A673 (cell line): ENCODE data around the gene PALD1. TPM values are rescaled to one million over a fixed set of nuclear protein-coding genes. Genes with fewer than 3 reads are reported as not detected.

Source experiments
- BruUV-seq: library from RNA; stranded (reverse); fragments of 400-500 nt; replicated peaks from 2 replicates; lab custom pipeline; 2021; lab: Mats Ljungman, UMichigan
- CTCF ChIA-PET: fragments of 300-600 bp; sonication (Branson Sonifier 250); formaldehyde crosslinking; loops from one replicate; lab custom pipeline; 2022; ENCODE audit warnings: antibody characterized with exemption; lab: Charles Lee
- POLR2A ChIA-PET: fragments of 300-600 bp; sonication (Branson Sonifier 250); formaldehyde crosslinking; loops from one replicate; lab custom pipeline; 2022; ENCODE audit warnings: antibody characterized with exemption; ENCODE audit not compliant: low non-redundant PET; lab: Charles Lee
- DNase-seq: peaks from one replicate; pipeline ENCODE4 v3.0.0-alpha.2; 2015; ENCODE audit warnings: low spot score
- H3K27ac ChIP-seq: fragments of 200-600 bp; sonication (generic); 2 replicates; pipeline ENCODE4 v1.5.1; 2016; ENCODE audit warnings: mixed run types, low read depth, mild to moderate bottlenecking, mixed read lengths, antibody characterized with exemption, low read length; ENCODE audit not compliant: poor library complexity, severe bottlenecking
- H3K27me3 ChIP-seq: fragments of 200-600 bp; sonication (generic); replicated peaks from 2 replicates; pipeline ENCODE4 v1.6.1; 2017; ENCODE audit warnings: mixed run types, low read depth, mild to moderate bottlenecking, mixed read lengths, antibody characterized with exemption, low read length; ENCODE audit not compliant: insufficient read depth, poor library complexity
- H3K36me3 ChIP-seq: fragments of 200-600 bp; sonication (generic); 2 replicates; pipeline ENCODE4 v1.6.1; 2016; ENCODE audit warnings: mixed run types, mild to moderate bottlenecking, mixed read lengths, antibody characterized with exemption, low read length; ENCODE audit not compliant: insufficient read depth, poor library complexity, severe bottlenecking
- H3K4me1 ChIP-seq: fragments of 200-600 bp; sonication (generic); 2 replicates; pipeline ENCODE4 v1.6.1; 2017; ENCODE audit warnings: mixed run types, mild to moderate bottlenecking, mixed read lengths, antibody characterized with exemption, low read length; ENCODE audit not compliant: insufficient read depth, poor library complexity, severe bottlenecking
- H3K4me3 ChIP-seq: fragments of 200-600 bp; sonication (generic); 2 replicates; pipeline ENCODE4 v1.5.1; 2016; ENCODE audit warnings: low read depth, mixed run types, mild to moderate bottlenecking, mixed read lengths, low read length; ENCODE audit not compliant: poor library complexity, severe bottlenecking
- H3K9me3 ChIP-seq: fragments of 200-600 bp; sonication (generic); 2 replicates; pipeline ENCODE4 v1.6.1; 2016; ENCODE audit warnings: mixed run types, low read depth, mild to moderate bottlenecking, mixed read lengths, antibody characterized with exemption, low read length; ENCODE audit not compliant: poor library complexity, severe bottlenecking
- EZH2 ChIP-seq: fragments of 200-600 bp; sonication (generic); IDR thresholded peaks from 2 replicates; pipeline ENCODE4 v1.6.1; 2017; ENCODE audit warnings: borderline replicate concordance, low read depth, mild to moderate bottlenecking, mixed read lengths, antibody characterized with exemption, low read length; ENCODE audit not compliant: poor library complexity, severe bottlenecking
- intact Hi-C: fragments of 100-400 bp; cut with micrococcal nuclease; formaldehyde crosslinking; loops from one replicate; pipeline ENCODE4 v1.10.0; 2022; ENCODE audit not compliant: unreplicated experiment
- total RNA-seq: library from RNA; stranded (reverse); gene quantifications from 2 replicates; pipeline ENCODE4 v1.2.3, GENCODE V29; 2021
- TF ChIP-seq, protein P1 (sequence below): fragments of 300-800, 200-600 bp; sonication (generic); conservative IDR thresholded peaks from 2 replicates; pipeline ENCODE4 v1.5.1; 2017; ENCODE audit warnings: low read depth, mild to moderate bottlenecking, antibody characterized with exemption, low read length, moderate library complexity, mixed read lengths

PALD1 gene
- total RNA-seq, 1 experiment from 2014 or later, result 9.0 TPM

DNA sequence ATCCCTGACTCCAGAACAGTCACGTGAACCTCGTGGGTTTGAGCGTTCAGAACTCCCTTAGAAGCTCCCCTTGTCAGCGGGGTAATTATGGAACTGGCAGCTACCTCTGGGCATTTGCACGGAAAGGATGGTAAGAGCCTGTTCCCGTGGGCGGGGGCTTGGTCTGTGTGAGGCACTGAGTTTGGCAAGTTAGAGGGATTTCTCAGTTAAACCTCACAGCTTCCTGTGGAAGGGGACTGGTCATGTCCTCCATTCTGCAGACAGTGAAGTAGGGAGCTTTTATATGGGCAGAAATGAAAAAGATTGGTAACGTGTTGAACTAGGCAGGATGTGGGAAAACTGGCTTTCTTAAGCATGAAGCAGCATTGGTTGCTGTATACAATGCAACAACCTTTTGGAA lies 16.0 kb downstream of the PALD1 start:
- ChIA-PET CTCF (interaction anchor here (0.6 kb wide), 1 partner anchor 126 kb away, joined by 6 read pairs; no protein-coding TSS in a partner anchor), POLR2A (no interaction called here)
- intact Hi-C loops, result no loop called here
- H3K4me3 ChIP-seq, result no peak overlapping the region
- H3K4me1 ChIP-seq, result peaks cover 6% of the 10 kb centered on the region
- DNase-seq, result no peak
- no peaks in the 10 kb centered on the region for H3K9me3 ChIP-seq
- no peak for TF ChIP-seq EZH2
- TF ChIP-seq, protein P1, sequence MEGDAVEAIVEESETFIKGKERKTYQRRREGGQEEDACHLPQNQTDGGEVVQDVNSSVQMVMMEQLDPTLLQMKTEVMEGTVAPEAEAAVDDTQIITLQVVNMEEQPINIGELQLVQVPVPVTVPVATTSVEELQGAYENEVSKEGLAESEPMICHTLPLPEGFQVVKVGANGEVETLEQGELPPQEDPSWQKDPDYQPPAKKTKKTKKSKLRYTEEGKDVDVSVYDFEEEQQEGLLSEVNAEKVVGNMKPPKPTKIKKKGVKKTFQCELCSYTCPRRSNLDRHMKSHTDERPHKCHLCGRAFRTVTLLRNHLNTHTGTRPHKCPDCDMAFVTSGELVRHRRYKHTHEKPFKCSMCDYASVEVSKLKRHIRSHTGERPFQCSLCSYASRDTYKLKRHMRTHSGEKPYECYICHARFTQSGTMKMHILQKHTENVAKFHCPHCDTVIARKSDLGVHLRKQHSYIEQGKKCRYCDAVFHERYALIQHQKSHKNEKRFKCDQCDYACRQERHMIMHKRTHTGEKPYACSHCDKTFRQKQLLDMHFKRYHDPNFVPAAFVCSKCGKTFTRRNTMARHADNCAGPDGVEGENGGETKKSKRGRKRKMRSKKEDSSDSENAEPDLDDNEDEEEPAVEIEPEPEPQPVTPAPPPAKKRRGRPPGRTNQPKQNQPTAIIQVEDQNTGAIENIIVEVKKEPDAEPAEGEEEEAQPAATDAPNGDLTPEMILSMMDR, result no peak
- no peaks in the 10 kb centered on the region for H3K27me3 ChIP-seq
- BruUV-seq, result no TSS peak
- H3K27ac ChIP-seq, result no peak overlapping the region
- H3K36me3 ChIP-seq, result no peaks in the 10 kb centered on the region

DNA sequence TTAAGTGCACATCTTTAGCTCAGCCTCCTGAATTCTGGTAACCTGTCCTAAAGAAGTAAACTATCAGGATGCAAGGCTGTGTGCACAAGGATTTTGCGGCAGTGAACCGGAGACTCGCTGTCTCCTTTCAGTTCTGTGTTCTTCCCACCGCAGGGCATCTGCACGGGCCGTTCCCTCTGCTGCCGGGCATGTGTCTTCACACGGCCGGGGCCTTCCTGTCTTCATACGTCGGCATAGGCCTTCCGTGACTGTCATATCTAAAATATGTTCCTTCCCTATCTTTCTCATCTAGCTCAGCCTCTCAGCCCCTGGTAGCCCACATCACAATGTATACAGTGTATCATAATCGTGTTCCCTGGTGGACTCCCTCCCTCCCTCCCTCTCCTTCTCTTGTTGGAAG lies 16.4 kb downstream of the PALD1 start:
- ChIA-PET CTCF (no interaction called here), POLR2A (no interaction called here)
- H3K4me1 ChIP-seq, result peaks cover 6% of the 10 kb centered on the region
- H3K9me3 ChIP-seq, result no peaks in the 10 kb centered on the region
- H3K36me3 ChIP-seq, result no peaks in the 10 kb centered on the region
- no peaks in the 10 kb centered on the region for H3K27me3 ChIP-seq
- DNase-seq, result no peak
- BruUV-seq, result no TSS peak
- H3K27ac ChIP-seq, result no peak overlapping the region
- intact Hi-C loops, result no loop called here
- TF ChIP-seq EZH2, result no peak
- TF ChIP-seq, protein P1, result no peak
- H3K4me3 ChIP-seq, result no peak overlapping the region

DNA sequence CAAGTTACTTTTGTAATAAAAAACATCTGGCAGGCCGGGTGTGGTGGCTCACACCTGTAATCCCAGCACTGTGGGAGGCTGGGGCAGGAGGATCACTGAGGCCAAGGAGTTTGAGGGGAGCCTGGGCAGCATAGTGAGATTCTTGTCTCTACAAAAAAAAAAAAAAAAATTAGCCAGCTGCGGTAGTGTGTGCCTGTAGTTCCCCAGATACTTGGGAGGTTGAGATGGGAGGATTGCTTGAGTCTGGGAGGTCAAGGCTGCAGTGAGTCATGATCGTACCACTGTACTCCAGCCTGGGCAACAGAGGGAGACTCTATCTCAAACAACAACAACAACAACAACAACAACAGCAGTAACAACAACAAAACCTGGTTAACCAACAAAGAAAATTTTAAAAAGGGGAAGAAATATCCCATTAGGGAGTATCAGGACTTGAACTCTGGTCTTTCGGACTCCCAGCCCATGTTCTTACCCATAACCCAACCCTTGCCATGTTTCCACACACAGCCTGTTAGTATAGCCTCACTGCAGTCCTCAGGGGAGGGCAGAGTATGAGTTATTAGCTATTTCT lies 17.2 kb downstream of the PALD1 start:
- Histone ChIP-seq H3K36me3 (no peaks in the 10 kb centered on the region), H3K9me3 (no peaks in the 10 kb centered on the region), H3K4me1 (peaks cover 6% of the 10 kb centered on the region), H3K27ac (no peak overlapping the region), H3K27me3 (no peaks in the 10 kb centered on the region), H3K4me3 (no peak overlapping the region)
- TF ChIP-seq, protein P1, result no peak
- no peak for TF ChIP-seq EZH2
- intact Hi-C loops, result no loop called here
- POLR2A ChIA-PET, result no interaction called here
- BruUV-seq, result no TSS peak
- CTCF ChIA-PET, result interaction anchor here (0.6 kb wide), 1 partner anchor 275 kb away, joined by 7 read pairs; no protein-coding TSS in a partner anchor
- no peak for DNase-seq
